H1 (cell line): ENCODE data around the gene CYP2W1. TPM values are rescaled to one million over a fixed set of nuclear protein-coding genes. Genes with fewer than 3 reads are reported as not detected.

Experiments
- CTCF ChIP-seq, 3 experiments: IDR thresholded peaks; 1 replicate in 2 of 3; 2 replicates in 1 of 3; pipeline versions ENCODE4 v1.5.1 to v1.6.1; 2011; ENCODE audit warnings: low read length in 3 of 3, mild to moderate bottlenecking in 3 of 3, inconsistent platforms in 2 of 3, low read depth in 1 of 3, moderate library complexity in 1 of 3; ENCODE audit not compliant: insufficient read depth in 1 of 3; ENCODE audit errors: control extremely low read depth in 1 of 3
- MAFK ChIP-seq: IDR thresholded peaks from 2 replicates; pipeline ENCODE4 v1.6.1; 2012; ENCODE audit warnings: low read depth, mild to moderate bottlenecking, improper control_type of control experiment, low read length
- MAX ChIP-seq: IDR thresholded peaks from 2 replicates; pipeline ENCODE4 v1.6.1; 2012; ENCODE audit warnings: inconsistent platforms
- PHF8 ChIP-seq: fragments of 200-600 bp; sonication (generic); conservative IDR thresholded peaks from 2 replicates; pipeline ENCODE4 v1.7.1; 2012; ENCODE audit warnings: low read depth, mild to moderate bottlenecking, inconsistent platforms, low read length, moderate library complexity
- RNF2 ChIP-seq: fragments of 200-900, 300-1000 bp; sonication (generic); IDR thresholded peaks from 2 replicates; pipeline ENCODE4 v1.7.1; 2016; ENCODE audit warnings: borderline replicate concordance, low read depth, mild to moderate bottlenecking, antibody characterized with exemption, low read length; ENCODE audit not compliant: poor library complexity, severe bottlenecking; ENCODE audit errors: missing control alignments
- SIX5 ChIP-seq: IDR thresholded peaks from 2 replicates; pipeline ENCODE4 v1.6.1; 2011; ENCODE audit warnings: mild to moderate bottlenecking, low read depth, low read length
- ZNF274 ChIP-seq: IDR thresholded peaks from 2 replicates; pipeline ENCODE4 v1.7.0; 2012; ENCODE audit warnings: low read length, borderline replicate concordance; ENCODE audit errors: extremely low read depth
- polyA plus RNA-seq, 7 experiments: library from polyadenylated mRNA; depleted of rRNA in 3 of 7; stranded (reverse) in 5 of 7; unstranded in 2 of 7; fragments of >200 nt in 5 of 7; fragments of 200-250 nt in 2 of 7; gene quantifications; 1 replicate in 5 of 7; 2 replicates in 1 of 7; 4 replicates in 1 of 7; pipeline versions ENCODE4 v1.2.1 to v1.2.3, GENCODE V29; 2011 to 2013; ENCODE audit warnings: missing spikeins in 2 of 7, mixed read lengths in 2 of 7
- total RNA-seq: library from RNA; stranded (reverse); fragmentation: NEBNext Ultra II Directional; extraction: Animal tissue kit (Norgen Biotek cat#: 25700); gene quantifications from 2 replicates; pipeline ENCODE4 v1.2.1, GENCODE V29; 2021

Gene CYP2W1
- total and polyA plus RNA-seq, 2 of the 8 experiments (the other 6 are each of a cell fraction or from before 2014, with no cell fraction given): not detected

GRCh38 chr7:938546-939185, 44.3 kb upstream of the CYP2W1 start (continued):
- TF ChIP-seq MAX (no peak), RNF2 (no peak), ZNF274 (no peak), PHF8 (no peak), MAFK (no peak), CTCF (IDR thresholded peaks at IDR 0.05; ENCODE audit: control extremely low read depth in 1 of 3, insufficient read depth in 1 of 3, low read depth in 1 of 3, low read length in 3 of 3) (no peak), SIX5 (no peak)
